ENCODE results near the gene TMEM204.

Gene TMEM204

DNA sequence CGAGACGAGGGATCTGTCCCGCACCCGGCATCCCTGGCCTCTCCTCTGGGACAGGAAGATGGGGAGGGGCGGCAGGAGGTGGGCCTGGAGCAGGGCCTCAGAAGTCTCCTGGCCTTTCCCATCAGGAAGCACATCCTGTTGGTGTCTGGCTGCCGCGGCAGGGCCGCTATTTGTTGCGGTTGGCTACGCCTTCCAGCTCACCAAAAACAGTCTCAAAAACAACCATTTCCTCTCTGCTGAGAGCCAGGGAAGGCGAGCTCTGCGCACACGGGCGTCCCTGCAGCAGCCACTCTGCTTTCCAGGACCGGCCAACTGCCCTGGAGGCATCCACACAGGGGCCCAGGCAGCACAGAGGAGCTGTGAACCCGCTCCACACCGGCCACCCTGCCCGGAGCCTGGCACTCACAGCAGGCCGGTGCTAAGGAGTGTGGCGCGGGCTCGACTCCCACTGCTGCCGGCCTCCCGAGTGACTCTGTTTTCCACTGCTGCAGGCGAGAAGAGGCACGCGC is at the start of gene TMEM204:
TMEM204 (plus strand) TSS at position 224 of the 509 bp plus-strand sequence. CDS start 610 bp downstream, outside the sequence.
- peak in 1 of 3 donors; percentile 23 for DNase-seq (ENCODE audit: low read depth in 2 of 3, low spot score in 1 of 3)

DNA sequence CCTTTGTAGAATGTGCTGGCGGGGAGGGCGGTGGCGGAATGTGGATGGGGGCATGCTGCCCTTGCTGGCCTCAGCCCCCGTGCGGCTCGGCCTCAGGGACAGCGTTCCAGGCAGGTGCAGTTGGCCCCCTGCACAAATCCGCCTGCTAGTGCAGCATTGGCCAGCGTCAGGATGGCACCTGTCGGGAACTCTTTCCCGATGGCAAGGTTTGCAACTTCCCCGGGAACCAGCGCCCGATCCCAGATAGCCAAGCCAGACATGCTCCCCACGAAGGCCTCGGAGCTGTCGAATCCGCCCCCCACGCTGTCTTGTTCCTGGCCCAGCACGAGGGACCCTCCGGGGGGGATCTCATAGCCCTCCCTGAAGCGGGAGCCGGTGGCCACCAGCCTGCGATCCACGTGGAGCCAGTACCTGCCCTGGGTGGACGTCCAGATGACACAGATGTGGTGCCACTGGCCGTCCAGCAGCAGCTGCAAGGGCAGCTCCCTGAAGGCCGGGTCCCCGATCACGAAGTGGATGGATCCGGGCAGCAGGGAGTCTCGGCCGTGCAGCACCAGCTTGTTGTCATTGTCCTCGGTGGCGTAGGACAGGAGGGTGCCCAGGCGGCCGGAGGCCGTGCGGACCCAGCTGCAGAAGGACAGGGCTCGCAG is 47.5 kb upstream of the TMEM204 start:
- no peak for DNase-seq (ENCODE audit: low read depth in 2 of 3, low spot score in 1 of 3)

DNA sequence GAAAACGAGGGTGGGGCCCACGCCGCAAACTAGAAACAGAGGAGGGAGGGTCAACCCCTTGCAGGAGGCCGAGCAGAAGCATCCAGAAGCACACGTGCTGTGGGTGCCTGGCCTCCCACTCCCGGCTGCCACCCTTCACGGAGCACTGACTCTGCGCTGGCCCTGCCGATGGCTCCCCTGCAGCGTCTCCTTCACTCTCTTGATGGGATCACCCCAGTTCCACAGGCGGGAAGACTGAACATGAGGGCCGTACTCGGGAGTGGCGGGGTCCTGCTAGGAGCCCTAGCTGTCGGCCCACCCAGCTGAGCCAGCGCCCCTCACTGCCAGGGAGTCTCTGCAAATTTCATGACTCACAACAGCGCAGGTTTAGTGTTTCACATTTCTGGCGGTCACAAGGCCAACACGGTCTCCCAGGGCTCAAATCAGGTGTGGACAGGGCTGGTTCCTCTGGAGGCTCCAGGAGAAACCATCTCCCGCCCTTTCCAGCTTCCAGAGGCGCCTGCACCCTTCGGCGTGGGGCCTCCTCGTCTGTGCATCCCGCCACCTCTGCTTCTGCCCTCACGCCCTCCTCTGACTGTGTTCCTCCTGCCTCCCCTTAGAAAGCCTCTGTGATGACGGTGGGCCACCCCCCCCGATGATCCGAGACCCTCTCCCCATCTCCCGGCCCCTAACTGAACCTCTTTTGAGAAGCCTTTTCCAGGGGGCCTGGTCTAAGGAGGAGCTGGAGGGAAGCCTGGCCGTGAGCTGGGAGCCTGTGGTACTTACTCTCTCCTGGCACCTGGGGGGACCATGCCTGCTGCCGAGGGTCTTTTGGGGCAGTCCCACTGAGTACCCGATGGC is 46.7 kb upstream of the TMEM204 start:
- DNase-seq (ENCODE audit: low read depth in 2 of 3, low spot score in 1 of 3) = no peak

DNA sequence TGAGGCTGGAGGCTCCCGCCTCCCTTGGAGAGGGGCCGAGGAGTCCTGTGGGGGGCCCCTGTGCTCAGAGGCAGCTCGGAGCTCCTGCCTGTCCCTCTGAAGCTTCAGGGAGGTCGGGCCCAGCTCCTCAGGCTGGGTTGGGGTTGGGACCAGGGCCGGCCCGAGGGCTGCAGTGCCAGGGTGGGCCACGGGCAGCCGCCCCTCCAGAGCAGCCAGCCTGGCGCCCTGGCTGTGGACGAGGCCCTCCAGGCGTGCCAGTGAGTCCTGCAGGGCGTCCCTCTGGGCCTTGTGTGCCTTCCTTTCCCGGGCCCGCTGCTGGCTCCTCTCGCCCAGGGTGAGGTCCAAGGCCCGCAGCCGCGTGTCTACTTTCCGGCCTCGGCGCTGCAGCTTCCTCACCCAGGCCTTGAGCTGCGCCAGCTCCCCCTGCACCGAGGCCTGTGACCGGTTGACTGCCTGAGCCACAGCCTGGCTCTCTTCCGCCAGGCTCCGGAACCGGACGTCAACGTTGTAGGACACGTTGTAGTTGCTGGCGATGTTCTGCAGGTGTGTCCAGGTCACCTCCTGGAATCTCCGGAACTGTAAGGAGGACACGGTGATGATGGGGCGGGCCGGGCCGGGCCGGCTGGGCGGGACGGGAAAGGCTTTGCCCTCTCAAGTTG is 45.9 kb upstream of the TMEM204 start:
- DNase-seq (ENCODE audit: low read depth in 2 of 3, low spot score in 1 of 3) = no peak

DNA sequence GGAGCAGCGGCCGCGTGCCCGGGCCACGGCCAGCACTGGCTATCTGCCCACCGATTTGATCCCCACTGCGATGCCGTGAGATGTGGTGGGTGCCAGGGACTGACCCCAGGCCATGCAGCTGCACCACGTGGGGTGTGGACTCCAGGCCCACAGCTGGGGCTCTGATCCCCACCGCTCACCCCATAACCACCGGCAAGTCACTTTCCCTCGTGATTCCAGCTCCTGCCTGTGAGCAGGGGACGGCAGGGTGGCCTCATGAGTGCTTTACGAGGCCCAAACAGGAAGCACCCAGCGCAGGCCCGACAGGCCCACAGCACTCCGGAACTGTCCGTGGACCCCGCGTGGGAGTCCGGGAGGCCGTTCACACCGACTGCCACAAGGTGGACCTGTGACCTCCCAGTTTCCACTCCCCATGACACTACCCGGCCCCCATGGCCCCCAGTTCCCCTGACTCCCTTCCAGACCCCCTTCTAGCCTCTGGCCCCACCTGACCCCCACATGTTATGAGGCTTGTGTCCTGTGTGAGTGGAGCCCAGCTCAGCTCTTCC is 45.3 kb upstream of the TMEM204 start:
- DNase-seq (ENCODE audit: low read depth in 2 of 3, low spot score in 1 of 3) = no peak

DNA sequence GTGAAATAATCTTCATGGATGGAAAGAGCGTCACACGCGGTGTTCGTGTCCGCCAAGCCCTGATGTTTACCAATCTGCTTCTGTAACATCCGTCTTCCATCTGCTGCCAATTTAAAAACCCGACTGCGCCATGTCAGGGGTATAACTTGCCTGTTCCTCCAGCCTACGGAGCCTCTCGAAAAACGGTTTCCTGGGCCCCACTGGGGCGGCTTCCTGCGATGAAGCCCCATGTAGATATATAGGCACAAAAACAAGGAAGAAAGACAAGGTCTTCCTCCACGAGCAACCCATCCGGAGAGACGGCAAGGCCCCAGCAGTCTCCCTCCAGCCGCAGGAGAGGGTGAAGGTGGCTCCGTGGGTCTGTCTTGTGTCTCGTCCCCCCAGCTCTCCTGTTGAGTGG is 44.8 kb upstream of the TMEM204 start, which contains the start of gene PTX4:
PTX4 (minus strand) TSS at position 326 of the 400 bp plus-strand sequence; CDS start at position 291, 35 bp downstream.
- DNase-seq (ENCODE audit: low read depth in 2 of 3, low spot score in 1 of 3) = no peak

DNA sequence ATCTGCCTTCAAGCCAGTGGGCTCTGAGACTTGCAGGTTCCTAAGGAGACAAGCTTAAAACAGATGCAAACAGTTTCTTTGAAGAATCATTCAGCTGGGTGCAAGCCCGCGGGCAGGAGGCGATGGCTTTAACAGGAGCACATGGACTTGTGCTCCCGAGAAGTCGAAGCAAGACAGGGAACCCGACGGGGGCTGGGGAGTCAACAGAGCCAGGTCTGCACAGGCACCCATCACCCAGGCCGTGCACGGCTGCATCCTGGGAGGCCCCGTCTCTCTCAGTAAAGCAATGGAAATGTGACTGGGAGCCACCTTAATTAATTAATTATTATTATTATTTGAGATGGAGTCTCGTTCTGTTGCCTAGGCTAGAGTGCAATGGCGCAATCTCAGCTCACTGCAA is 44.4 kb upstream of the TMEM204 start:
- DNase-seq (ENCODE audit: low read depth in 2 of 3, low spot score in 1 of 3) = no peak

DNA sequence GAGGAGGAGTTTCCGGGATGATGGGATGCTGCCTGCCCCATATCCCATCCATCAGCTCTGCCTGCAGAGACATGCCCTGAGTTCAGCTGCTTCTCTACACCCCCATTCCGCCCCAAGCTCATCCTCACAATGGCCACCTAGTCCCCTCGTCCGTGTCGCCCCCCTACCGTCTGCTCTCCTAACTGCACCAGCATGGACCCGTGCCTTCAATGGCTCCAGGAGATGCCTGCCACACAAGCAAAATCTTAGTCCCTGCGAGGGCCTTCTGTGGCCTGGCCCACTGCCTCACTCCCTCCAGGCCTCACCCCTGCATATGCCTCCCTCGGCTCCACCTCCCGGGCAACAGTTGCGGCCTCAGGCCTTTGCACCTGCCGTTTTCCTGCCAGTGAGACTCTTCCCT is 42.1 kb upstream of the TMEM204 start:
- no peak for DNase-seq (ENCODE audit: low read depth in 2 of 3, low spot score in 1 of 3)

DNA sequence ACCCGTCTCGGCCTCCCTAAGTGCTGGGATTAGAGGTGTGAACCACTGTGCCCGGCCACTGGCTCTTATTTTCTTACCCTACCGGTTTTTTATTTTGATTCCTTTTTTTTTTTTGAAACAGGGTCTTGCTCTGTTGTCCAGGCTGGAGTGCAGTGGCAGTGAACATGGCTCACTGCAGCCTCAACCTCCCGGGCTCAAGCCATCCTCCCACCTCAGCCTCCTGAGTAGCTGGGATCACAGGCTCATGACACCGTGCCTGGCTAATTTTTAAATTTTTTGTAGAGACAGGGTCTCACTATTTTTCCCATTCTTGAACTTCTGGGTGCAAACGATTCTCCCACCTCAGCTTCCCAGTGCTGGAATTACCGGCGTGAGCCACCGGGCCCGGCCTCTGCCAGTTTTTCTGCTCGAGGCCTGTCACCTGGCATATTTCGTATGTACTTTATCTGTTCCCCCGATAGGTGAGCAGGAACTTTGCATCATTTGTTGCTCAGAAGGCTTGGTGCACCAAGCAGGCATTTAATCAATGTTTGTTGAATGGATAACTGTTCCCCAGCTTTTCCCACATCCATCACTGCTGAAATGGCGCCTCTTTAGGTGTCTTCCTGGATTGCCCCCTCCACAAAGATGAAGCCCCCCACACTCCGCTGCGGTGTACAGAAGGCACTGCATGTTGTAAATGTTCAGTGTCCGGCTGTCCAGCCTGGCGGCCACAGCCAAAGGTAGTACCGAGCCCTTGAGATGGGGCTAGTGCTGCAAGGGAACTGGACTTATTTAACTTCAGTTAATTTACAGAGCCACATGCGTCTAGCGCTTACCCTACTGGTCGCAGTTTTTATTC is 41.2 kb upstream of the TMEM204 start:
- DNase-seq (ENCODE audit: low read depth in 2 of 3, low spot score in 1 of 3) = no peak

DNA sequence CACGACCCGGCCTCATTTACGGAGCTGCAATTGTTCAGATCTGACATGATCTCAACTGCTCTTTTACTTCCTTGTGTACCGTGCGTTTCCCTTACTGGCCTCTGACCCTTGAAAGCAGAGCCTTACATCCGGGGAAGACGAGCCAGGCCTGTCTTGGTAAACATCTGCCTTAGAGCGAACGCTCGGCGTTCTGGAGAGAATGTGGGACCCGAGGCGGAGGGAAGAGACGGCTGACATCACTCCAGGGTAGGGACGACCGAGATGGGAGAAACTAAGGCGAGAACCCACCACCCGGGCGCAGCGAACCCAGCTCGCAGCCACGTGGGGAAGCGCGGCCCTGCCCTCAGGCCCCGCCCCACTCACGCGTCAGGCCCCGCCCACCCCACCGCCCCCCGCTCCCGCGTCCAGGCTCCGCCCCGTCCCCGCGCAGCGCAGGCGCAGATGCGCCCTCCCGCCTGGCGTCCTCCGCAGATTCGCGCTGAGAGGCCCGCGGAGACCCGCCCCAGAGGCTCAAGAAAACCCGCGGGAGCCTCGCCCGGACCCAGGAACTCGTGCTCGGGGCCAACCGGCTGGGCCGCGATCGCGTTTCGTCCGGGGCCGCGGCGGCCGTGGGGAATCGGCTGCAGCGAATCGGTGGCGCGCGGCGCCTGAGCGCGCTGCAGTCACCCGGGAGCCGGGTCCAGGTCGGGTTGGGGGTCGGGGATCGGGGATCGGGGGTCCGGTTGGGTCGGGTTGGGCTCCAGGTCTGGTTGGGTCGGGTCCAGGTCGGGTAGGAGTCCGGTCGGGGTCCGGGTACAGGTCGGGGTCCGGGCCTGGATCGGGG is 40.3 kb upstream of the TMEM204 start, which contains the start of gene TELO2:
TELO2 (plus strand) TSS at position 438 of the 823 bp plus-strand sequence. CDS start 922 bp downstream, outside the sequence.
- peak; percentile 75 to 83 (median 77) for DNase-seq (ENCODE audit: low read depth in 2 of 3, low spot score in 1 of 3)

DNA sequence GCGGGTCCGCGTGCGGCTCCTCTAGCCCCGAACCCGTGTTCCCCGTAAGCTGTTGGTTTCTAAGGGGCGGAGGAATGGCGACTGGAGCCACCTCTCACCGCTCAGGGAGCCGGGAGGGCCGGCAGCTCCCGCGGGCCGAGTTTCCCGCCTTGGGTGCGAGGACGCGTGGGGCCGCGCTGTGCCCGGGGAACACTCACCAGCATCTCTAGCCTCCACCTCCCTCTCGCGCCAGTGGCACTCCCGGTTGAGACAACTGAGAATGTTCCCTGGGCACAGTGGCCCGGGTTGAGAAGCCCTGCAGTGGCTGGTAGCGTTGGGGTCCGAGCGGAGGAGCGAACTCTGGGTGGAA is 39.7 kb upstream of the TMEM204 start:
- peak in 1 of 3 donors; percentile 12 for DNase-seq (ENCODE audit: low read depth in 2 of 3, low spot score in 1 of 3)

DNA sequence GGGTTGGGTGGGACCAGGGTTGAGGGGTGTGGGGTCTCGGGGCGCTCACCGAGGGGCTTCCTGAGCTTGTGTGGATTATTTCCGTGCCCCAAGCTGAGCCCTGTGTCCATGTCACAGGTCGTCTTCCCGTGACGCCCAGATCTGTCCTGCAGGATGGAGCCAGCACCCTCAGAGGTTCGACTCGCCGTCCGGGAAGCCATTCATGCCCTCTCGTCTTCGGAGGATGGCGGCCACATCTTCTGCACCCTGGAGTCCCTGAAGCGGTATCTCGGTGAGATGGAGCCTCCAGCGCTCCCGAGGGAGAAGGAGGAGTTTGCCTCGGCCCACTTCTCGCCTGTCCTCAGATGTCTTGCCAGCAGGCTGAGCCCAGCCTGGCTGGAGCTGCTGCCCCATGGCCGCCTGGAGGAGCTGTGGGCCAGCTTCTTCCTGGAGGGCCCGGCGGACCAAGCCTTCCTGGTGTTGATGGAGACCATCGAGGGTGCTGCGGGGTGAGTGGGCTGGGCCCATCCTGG is 39.3 kb upstream of the TMEM204 start:
- DNase-seq (ENCODE audit: low read depth in 2 of 3, low spot score in 1 of 3) = no peak

DNA sequence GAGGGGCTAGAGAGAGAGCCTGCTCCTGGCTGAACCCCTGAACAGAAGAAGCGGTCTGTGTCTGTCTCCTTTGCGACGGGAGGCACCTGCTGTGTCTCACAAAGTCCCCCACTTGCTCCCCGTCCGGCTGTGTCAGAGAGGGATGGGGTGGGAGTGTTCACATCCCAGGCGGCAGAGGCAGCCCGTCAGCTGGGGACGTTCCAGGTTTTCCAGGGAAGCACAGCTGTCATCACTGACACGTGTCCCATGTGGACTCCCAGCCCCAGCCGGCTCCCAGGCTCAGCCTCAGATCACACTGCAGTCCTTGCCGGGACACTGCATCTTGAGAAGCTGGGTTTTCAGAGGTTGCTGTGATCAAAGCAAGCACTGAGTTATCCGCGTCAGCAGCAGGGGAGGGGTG is 38.8 kb upstream of the TMEM204 start:
- DNase-seq (ENCODE audit: low read depth in 2 of 3, low spot score in 1 of 3) = no peak

DNA sequence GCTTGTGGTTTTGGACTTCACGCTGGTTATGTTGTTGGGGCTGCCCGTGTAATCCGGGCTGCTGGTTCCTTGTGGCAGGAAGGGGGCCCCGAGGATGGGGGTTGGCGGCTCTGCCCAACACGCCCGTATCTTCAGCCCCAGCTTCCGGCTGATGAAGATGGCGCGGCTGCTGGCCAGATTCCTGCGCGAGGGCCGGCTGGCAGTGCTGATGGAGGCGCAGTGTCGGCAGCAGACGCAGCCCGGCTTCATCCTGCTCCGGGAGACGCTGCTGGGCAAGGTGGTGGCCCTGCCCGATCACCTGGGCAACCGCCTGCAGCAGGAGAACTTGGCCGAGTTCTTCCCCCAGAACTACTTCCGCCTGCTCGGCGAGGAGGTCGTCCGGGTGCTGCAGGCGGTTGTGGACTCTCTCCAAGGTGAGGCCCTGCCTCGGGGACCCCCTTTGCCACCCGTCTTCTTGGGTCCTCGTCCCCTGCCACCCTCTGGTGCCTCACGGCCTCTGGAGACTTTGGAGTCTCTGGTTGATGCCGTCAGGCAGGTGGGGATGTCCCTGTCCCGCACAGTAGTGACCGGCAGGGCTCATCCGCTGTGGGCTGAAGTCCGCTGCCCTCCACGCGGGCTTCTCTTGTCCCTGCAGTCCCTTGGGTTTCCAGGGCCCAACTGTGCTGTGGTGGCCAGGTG is 38.1 kb upstream of the TMEM204 start:
- DNase-seq (ENCODE audit: low read depth in 2 of 3, low spot score in 1 of 3) = no peak

DNA sequence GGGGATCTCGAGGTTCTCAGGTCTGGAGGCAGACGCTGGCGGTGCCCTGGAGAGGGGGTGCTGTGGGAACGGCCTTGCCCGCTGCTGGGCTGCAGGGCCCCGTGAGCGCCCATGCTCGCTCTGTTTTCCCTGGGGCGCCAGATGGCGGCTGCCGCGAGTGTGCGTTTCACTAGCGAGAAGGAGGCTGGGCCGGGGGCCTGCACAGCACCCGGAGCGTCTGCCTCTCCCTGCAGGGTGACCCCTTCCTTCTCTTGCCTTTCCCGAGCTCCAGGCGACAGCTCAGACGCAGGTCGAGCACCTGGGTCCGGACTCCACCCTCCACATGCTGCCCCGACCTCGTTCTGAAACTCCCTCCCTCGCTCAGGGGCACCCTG is 37.6 kb upstream of the TMEM204 start:
- no peak for DNase-seq (ENCODE audit: low read depth in 2 of 3, low spot score in 1 of 3)

DNA sequence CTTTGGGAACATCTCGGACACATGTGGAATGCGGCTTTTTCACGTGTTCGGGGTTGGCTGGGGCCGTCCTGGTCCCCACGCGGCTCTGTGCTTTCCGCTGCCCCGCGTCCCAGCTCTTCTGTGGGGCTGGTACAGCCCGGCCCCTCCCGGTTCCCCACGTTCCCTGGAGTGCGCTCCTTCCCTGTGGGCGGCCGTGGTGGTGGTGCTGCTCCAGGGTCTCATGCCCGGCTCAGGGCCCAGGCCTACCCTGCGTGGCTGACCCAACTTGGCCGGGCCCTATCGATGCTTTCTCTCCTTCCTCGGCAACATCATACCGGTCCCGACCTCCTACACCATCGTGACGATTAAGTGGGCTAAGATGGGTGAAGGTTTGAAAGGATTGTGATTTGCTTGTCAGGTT is 37.0 kb upstream of the TMEM204 start:
- no peak for DNase-seq (ENCODE audit: low read depth in 2 of 3, low spot score in 1 of 3)

DNA sequence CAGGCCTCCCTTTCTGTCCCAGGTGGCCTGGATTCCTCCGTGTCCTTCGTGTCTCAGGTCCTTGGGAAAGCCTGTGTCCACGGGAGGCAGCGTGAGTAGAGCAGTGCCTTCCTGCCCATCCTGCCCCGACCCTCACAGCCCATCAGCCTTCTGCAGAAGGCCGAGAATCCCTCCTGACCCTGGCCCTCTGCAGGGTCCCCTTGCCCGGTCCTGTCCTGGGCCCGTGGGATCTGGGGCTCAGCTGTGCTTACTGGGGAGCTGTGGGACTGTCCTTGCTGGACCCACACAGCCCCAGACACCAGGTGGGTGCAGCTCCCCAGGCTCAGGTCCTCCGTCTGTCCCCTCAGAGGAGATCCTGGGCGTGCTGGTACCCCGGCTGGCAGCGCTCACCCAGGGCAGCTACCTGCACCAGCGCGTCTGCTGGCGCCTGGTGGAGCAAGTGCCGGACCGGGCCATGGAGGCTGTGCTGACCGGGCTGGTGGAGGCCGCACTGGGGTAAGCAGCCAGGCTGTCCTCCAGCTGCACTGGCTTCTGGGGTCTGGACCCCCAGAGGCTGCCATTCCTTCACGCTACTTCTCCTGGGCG is 36.4 kb upstream of the TMEM204 start:
- no peak for DNase-seq (ENCODE audit: low read depth in 2 of 3, low spot score in 1 of 3)

DNA sequence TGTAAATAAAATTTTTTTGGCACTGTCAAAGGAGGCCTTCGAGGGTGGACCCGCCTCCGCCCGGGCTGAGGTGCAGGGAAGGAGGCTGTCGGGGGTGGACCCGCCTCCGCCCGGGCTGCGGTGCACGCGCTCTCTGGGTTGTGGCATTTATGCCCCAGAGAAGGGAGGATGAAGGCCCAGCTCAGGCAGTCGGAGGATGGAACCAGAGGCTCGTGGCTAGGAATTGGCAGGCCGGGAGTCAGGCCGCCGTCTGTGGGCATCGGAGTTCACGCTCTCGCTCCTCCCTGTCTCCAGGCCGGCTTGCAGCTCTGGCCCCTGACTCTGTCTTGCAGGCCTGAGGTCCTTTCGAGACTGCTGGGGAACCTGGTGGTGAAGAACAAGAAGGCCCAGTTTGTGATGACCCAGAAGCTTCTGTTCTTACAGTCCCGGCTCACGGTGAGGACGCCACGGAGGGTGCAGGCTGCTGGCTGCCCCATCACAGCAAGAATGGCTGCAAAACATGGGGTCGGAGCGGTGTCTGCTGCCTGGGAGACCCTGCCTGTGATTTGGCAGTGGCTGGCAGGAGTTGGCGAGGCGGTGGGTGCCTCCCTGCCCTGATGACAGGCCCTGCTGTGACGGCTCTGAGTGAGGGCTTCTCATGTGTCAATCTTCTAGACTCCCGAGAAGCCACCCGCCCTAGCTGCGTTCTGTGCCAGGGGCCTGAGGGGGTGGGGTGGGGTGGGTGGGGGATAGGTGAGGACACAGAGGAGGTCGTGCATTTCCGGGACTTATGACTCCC is 34.4 kb upstream of the TMEM204 start:
- DNase-seq (ENCODE audit: low read depth in 2 of 3, low spot score in 1 of 3) = no peak

Measured in stimulated activated CD4-positive, alpha-beta T cell treated with anti-CD3 and anti-CD28 coated beads, Interleukin-12 subunit alpha, Interleukin-12 subunit beta, amount 100 ng/mL, for 48 hours (primary cell).